Measurements from ENCODE around the gene APEX1. TPM values are rescaled to one million over a fixed set of nuclear protein-coding genes. Genes with fewer than 3 reads are reported as not detected.

APEX1 gene
- total RNA-seq, 1 donor from 2014 or later: 265 TPM

DNA sequence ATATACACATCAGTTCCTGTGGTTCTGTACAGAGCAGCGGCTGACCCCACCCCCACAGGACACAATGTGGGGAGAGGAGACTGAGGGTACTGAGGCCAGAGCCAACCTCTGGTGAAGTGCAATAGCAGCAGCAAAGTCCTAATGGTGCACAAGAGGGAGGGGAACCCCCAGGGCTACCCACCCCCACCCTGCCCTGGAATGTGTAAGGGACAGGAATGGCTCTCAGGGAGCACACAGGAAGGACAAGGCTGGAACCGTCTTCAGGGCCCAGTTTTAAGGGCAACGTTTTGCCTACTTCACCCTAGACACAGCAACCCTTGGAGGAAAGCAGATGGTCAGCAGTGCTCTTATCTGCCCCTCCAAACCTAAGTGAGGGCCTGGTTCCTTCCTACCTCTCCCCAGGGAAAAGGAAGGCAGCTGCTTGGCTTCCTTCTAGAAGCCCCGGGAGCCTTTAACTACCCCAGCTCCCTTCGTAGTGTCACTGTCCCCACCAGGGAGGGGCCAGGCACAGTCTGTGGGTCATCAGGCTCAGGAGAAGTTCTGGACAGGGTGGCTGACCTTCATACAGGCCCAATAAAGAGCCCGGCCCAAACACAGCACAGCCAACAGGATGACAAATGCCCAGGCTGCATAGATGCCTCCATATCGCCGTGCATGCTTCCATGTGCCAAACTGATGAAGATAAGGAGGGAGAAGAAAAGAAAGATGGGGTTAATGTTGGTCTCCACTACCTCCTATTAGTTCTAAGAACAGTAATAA lies 3.2 kb downstream of the APEX1 start:
- peak overlapping the region; percentile 62 for H3K27ac Mint-ChIP-seq (ENCODE audit: unreplicated experiment)
- peaks cover 7% of the 10 kb centered on the region for H3K27me3 Mint-ChIP-seq (ENCODE audit: unreplicated experiment)
- peak overlapping the region; percentile 53 for H3K4me3 Mint-ChIP-seq (ENCODE audit: unreplicated experiment)
- no peaks in the 10 kb centered on the region for H3K36me3 Mint-ChIP-seq (ENCODE audit: unreplicated experiment)
- H3K4me1 Mint-ChIP-seq (ENCODE audit: low read depth, unreplicated experiment): peaks cover 24% of the 10 kb centered on the region
- DNase-seq: no peak
- H3K9me3 Mint-ChIP-seq (ENCODE audit: unreplicated experiment): peaks cover 13% of the 10 kb centered on the region
- TF ChIP-seq, protein P1, sequence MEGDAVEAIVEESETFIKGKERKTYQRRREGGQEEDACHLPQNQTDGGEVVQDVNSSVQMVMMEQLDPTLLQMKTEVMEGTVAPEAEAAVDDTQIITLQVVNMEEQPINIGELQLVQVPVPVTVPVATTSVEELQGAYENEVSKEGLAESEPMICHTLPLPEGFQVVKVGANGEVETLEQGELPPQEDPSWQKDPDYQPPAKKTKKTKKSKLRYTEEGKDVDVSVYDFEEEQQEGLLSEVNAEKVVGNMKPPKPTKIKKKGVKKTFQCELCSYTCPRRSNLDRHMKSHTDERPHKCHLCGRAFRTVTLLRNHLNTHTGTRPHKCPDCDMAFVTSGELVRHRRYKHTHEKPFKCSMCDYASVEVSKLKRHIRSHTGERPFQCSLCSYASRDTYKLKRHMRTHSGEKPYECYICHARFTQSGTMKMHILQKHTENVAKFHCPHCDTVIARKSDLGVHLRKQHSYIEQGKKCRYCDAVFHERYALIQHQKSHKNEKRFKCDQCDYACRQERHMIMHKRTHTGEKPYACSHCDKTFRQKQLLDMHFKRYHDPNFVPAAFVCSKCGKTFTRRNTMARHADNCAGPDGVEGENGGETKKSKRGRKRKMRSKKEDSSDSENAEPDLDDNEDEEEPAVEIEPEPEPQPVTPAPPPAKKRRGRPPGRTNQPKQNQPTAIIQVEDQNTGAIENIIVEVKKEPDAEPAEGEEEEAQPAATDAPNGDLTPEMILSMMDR (IDR thresholded peaks at IDR 0.05; ENCODE audit: partially characterized antibody, unreplicated experiment): no peak

- H3K36me3 Mint-ChIP-seq (ENCODE audit: unreplicated experiment): no peaks in the 10 kb centered on the region
- peak; percentile 48 for DNase-seq
- TF ChIP-seq, protein P1 (IDR thresholded peaks at IDR 0.05; ENCODE audit: partially characterized antibody, unreplicated experiment): no peak
- peaks cover 13% of the 10 kb centered on the region for H3K9me3 Mint-ChIP-seq (ENCODE audit: unreplicated experiment)
- peak overlapping the region; percentile 94 for H3K4me3 Mint-ChIP-seq (ENCODE audit: unreplicated experiment)
- H3K27ac Mint-ChIP-seq (ENCODE audit: unreplicated experiment): peak overlapping the region; percentile 63
- peaks cover 24% of the 10 kb centered on the region for H3K4me1 Mint-ChIP-seq (ENCODE audit: low read depth, unreplicated experiment)
- peaks cover 10% of the 10 kb centered on the region for H3K27me3 Mint-ChIP-seq (ENCODE audit: unreplicated experiment)
These were observed 5.6 kb downstream of the APEX1 start for GRCh38 chr14:20460458-20461224.

- DNase-seq: peak; percentile 97
- Mint-ChIP-seq H3K27ac (ENCODE audit: unreplicated experiment) (peak within 1 kb of the TSS; percentile 76), H3K36me3 (ENCODE audit: unreplicated experiment) (no peaks in the 10 kb centered on the region), H3K27me3 (ENCODE audit: unreplicated experiment) (peaks cover 10% of the 10 kb centered on the region), H3K4me3 (ENCODE audit: unreplicated experiment) (peak within 1 kb of the TSS; percentile 94), H3K4me1 (ENCODE audit: low read depth, unreplicated experiment) (peaks cover 24% of the 10 kb centered on the region), H3K9me3 (ENCODE audit: unreplicated experiment) (peaks cover 13% of the 10 kb centered on the region)
- TF ChIP-seq, protein P1 (IDR thresholded peaks at IDR 0.05; ENCODE audit: partially characterized antibody, unreplicated experiment): no peak
These were observed 6.5 kb downstream of the APEX1 start, which contains the start of gene PIP4P1 for GRCh38 chr14:20461225-20462141. Gene PIP4P1, minus strand, starts transcription at chr14:20461434. Its CDS starts 109 bp downstream, at chr14:20461325.

DNA sequence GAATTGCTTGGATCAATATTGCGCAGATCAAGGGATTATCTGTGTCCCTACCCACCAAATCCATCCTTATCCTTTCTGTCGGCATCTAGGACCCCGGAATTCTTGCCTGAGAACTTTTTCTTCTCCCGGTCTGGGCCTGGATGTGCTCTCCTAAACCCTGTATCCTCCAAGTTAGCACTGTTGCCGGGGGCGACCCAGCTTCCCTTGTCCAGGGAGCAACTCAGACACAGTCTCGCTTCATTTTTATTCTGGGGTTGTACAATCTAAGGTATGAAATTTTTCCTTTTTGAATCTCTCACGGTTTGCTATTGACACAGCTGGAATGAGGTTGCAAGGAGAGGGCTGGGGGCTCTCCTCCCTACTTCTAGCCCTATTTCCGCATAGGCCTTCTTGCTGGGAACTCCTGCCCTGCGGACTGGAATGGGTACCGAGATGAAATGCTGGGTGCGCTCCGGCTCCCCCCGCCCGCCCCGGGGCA lies 13.8 kb downstream of the APEX1 start:
- Mint-ChIP-seq H3K4me3 (ENCODE audit: unreplicated experiment) (peak overlapping the region; percentile 91), H3K27me3 (ENCODE audit: unreplicated experiment) (peaks cover 6% of the 10 kb centered on the region), H3K36me3 (ENCODE audit: unreplicated experiment) (no peaks in the 10 kb centered on the region), H3K27ac (ENCODE audit: unreplicated experiment) (peak overlapping the region; percentile 43), H3K4me1 (ENCODE audit: low read depth, unreplicated experiment) (peaks cover 8% of the 10 kb centered on the region), H3K9me3 (ENCODE audit: unreplicated experiment) (peaks cover 3% of the 10 kb centered on the region)
- TF ChIP-seq, protein P1 (IDR thresholded peaks at IDR 0.05; ENCODE audit: partially characterized antibody, unreplicated experiment): no peak
- DNase-seq: peak; percentile 34
